ENCODE results near the gene DAB2IP.

The DAB2IP gene

DNA sequence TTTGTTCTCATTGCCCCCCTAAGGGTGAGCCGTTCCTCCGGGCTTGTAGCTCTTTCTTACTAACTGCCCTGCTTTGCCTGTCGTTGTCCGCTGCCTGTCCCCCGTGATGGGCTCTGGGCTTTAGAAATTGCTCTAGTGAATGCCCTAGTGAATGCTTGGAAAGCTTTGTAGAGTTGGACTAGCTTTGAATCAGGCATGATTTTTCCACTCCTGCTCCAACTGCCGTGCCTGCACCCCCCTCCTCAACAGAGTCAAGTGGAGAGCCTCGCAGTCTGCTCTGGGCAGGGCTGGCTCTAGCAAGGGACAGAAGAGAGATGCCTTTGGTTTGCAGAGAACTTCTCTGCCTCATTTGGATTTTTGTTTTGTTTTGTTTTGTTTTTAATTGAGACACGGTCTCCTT lies 46.8 kb upstream of the DAB2IP start:
- Histone ChIP-seq H3K36me3 (ENCODE audit: control insufficient read depth in 2 of 2, insufficient read depth in 1 of 2, low read length in 2 of 2) (no peaks in the 10 kb centered on the region), H3K27ac (ENCODE audit: extremely low read depth, low read depth, low read length) (no peak overlapping the region), H3K4me3 (ENCODE audit: low read depth, low read length) (no peak overlapping the region), H3K9me3 (ENCODE audit: control insufficient read depth, insufficient read depth, low read depth, low read length) (no peaks in the 10 kb centered on the region), H3K4me1 (ENCODE audit: control insufficient read depth, insufficient read depth, low read length) (no peaks in the 10 kb centered on the region; the same call in 1 of the 2 replicates)
- CTCF ChIA-PET, result interaction anchor here (0.6 to 1.3 kb wide), 3 partner anchors 10 to 92 kb away, joined by 3 to 7 read pairs (median 3); no protein-coding TSS in a partner anchor
- TF ChIP-seq ZNF223 (tag by site-specific recombination; IDR thresholded peaks at IDR 0.05) (peak; percentile 81; the same call in 1 of the 2 replicates), ZNF585B (tag by site-specific recombination; IDR thresholded peaks at IDR 0.05) (no peak)
- TF ChIP-seq, protein P1, sequence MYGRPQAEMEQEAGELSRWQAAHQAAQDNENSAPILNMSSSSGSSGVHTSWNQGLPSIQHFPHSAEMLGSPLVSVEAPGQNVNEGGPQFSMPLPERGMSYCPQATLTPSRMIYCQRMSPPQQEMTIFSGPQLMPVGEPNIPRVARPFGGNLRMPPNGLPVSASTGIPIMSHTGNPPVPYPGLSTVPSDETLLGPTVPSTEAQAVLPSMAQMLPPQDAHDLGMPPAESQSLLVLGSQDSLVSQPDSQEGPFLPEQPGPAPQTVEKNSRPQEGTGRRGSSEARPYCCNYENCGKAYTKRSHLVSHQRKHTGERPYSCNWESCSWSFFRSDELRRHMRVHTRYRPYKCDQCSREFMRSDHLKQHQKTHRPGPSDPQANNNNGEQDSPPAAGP (tag by site-specific recombination; IDR thresholded peaks at IDR 0.05), result no peak
- POLR2A ChIA-PET, result no interaction called here

DNA sequence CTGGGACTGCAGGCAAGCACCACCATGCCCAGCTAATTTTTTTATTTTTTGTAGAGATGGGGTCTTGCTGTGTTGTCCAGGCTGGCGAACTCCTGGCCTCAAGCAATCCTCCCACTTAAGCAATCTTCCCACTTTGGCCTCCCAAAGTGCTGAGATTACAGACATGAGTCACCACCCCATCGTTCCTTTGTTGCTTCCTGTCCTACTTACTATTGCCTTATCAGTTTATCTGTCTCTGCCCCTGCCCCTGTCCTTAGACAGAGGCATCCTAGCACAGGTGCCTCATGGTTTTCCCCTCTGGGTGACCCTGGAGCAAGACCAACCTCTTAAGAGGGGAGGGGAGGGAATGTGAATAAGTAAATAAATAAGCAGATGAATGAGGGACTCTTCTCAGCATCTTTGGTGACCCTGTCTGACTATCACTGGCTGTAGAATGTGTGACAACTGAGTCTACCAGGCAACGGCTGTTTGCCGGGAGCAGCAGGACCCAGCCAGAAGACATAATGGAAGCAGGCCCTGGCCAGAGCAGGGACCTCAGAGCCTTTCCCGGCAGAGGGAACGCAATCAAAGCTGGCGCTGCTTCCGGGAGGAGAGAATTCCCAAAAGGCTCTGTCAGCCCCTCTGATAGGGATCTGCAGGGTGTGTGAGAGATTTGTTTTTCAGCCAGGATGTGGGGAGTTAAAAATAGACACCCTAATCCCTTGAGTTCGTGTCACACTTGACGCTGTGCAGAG lies 43.8 kb upstream of the DAB2IP start:
- H3K4me1 ChIP-seq (ENCODE audit: control insufficient read depth, insufficient read depth, low read length), result no peaks in the 10 kb centered on the region; the same call in 1 of the 2 replicates
- H3K4me3 ChIP-seq (ENCODE audit: low read depth, low read length), result no peak overlapping the region
- H3K27ac ChIP-seq (ENCODE audit: extremely low read depth, low read depth, low read length), result peak overlapping the region; percentile 30; the same call in 1 of the 2 replicates
- no peaks in the 10 kb centered on the region for H3K9me3 ChIP-seq (ENCODE audit: control insufficient read depth, insufficient read depth, low read depth, low read length)
- CTCF ChIA-PET, result interaction anchor here (0.8 to 1.2 kb wide), 3 partner anchors 10 to 57 kb away, joined by 3 read pairs; no protein-coding TSS in a partner anchor
- POLR2A ChIA-PET, result no interaction called here
- TF ChIP-seq ZNF600 (tag by site-specific recombination; IDR thresholded peaks at IDR 0.05), result peak; percentile 47
- TF ChIP-seq ZNF660 (tag by site-specific recombination; IDR thresholded peaks at IDR 0.05), result no peak
- 0 out of 2 replicates have a peak, but pooled peaks have one; percentile 10 for TF ChIP-seq GLIS2 (tag by site-specific recombination; IDR thresholded peaks at IDR 0.05)
- TF ChIP-seq ZNF629 (tag by site-specific recombination; IDR thresholded peaks at IDR 0.05), result peak; percentile 28; the same call in 1 of the 2 replicates
- TF ChIP-seq, protein P1 (tag by site-specific recombination; IDR thresholded peaks at IDR 0.05), result 0 out of 2 replicates have a peak, but pooled peaks have one; percentile 16
- TF ChIP-seq ZFP41 (tag by site-specific recombination; IDR thresholded peaks at IDR 0.05; ENCODE audit: borderline replicate concordance), result no peak
- TF ChIP-seq, protein P2, sequence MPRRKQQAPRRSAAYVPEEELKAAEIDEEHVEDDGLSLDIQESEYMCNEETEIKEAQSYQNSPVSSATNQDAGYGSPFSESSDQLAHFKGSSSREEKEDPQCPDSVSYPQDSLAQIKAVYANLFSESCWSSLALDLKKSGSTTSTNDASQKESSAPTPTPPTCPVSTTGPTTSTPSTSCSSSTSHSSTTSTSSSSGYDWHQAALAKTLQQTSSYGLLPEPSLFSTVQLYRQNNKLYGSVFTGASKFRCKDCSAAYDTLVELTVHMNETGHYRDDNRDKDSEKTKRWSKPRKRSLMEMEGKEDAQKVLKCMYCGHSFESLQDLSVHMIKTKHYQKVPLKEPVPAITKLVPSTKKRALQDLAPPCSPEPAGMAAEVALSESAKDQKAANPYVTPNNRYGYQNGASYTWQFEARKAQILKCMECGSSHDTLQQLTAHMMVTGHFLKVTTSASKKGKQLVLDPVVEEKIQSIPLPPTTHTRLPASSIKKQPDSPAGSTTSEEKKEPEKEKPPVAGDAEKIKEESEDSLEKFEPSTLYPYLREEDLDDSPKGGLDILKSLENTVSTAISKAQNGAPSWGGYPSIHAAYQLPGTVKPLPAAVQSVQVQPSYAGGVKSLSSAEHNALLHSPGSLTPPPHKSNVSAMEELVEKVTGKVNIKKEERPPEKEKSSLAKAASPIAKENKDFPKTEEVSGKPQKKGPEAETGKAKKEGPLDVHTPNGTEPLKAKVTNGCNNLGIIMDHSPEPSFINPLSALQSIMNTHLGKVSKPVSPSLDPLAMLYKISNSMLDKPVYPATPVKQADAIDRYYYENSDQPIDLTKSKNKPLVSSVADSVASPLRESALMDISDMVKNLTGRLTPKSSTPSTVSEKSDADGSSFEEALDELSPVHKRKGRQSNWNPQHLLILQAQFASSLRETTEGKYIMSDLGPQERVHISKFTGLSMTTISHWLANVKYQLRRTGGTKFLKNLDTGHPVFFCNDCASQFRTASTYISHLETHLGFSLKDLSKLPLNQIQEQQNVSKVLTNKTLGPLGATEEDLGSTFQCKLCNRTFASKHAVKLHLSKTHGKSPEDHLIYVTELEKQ (tag by site-specific recombination; IDR thresholded peaks at IDR 0.05; ENCODE audit: borderline replicate concordance), result 0 out of 2 replicates have a peak, but pooled peaks have one; percentile 9
- TF ChIP-seq SP7 (tag by site-specific recombination; IDR thresholded peaks at IDR 0.05), result peak; percentile 52
- peak; percentile 70 for TF ChIP-seq OSR2 (tag by site-specific recombination; IDR thresholded peaks at IDR 0.05)
- 0 out of 2 replicates have a peak, but pooled peaks have one; percentile 41 for TF ChIP-seq GFI1B (tag by site-specific recombination; IDR thresholded peaks at IDR 0.05)
- no peak for TF ChIP-seq ZNF701 (tag by site-specific recombination; IDR thresholded peaks at IDR 0.05)
- TF ChIP-seq, protein P3, sequence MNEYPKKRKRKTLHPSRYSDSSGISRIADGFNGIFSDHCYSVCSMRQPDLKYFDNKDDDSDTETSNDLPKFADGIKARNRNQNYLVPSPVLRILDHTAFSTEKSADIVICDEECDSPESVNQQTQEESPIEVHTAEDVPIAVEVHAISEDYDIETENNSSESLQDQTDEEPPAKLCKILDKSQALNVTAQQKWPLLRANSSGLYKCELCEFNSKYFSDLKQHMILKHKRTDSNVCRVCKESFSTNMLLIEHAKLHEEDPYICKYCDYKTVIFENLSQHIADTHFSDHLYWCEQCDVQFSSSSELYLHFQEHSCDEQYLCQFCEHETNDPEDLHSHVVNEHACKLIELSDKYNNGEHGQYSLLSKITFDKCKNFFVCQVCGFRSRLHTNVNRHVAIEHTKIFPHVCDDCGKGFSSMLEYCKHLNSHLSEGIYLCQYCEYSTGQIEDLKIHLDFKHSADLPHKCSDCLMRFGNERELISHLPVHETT (tag by site-specific recombination; IDR thresholded peaks at IDR 0.05), result 0 out of 2 replicates have a peak, but pooled peaks have one; percentile 47
- TF ChIP-seq GLIS1 (tag by site-specific recombination; IDR thresholded peaks at IDR 0.05), result peak; percentile 41; the same call in 1 of the 2 replicates
- 0 out of 2 replicates have a peak, but pooled peaks have one; percentile 27 for TF ChIP-seq ZFHX2 (tag by site-specific recombination; conservative IDR thresholded peaks at IDR 0.05)
- peak; percentile 93 for TF ChIP-seq ZNF121 (tag by site-specific recombination; IDR thresholded peaks at IDR 0.05)
- no peak for TF ChIP-seq ZSCAN30 (tag by site-specific recombination; IDR thresholded peaks at IDR 0.05)
- TF ChIP-seq, protein P4, sequence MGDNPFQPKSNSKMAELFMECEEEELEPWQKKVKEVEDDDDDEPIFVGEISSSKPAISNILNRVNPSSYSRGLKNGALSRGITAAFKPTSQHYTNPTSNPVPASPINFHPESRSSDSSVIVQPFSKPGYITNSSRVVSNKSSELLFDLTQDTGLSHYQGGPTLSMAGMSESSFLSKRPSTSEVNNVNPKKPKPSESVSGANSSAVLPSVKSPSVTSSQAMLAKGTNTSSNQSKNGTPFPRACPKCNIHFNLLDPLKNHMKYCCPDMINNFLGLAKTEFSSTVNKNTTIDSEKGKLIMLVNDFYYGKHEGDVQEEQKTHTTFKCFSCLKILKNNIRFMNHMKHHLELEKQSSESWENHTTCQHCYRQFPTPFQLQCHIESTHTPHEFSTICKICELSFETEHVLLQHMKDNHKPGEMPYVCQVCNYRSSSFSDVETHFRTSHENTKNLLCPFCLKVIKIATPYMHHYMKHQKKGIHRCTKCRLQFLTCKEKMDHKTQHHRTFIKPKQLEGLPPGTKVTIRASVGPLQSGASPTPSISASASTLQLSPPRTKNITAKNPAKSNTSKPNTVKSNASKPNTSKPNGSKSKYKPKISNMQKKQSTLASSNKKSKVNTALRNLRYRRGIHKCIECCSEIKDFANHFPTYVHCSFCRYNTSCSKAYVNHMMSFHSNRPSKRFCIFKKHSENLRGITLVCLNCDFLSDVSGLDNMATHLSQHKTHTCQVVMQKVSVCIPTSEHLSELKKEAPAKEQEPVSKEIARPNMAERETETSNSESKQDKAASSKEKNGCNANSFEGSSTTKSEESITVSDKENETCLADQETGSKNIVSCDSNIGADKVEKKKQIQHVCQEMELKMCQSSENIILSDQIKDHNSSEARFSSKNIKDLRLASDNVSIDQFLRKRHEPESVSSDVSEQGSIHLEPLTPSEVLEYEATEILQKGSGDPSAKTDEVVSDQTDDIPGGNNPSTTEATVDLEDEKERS (tag by site-specific recombination; IDR thresholded peaks at IDR 0.05), result 0 out of 2 replicates have a peak, but pooled peaks have one; percentile 29
- H3K36me3 ChIP-seq (ENCODE audit: control insufficient read depth in 2 of 2, insufficient read depth in 1 of 2, low read length in 2 of 2), result no peaks in the 10 kb centered on the region
